Measurements from ENCODE around the gene NKAP. TPM values are rescaled to one million over a fixed set of nuclear protein-coding genes. Genes with fewer than 3 reads are reported as not detected.
A peak's percentile ranks its signal among the peaks of the same experiment; 100 is the strongest.

NKAP gene
- total and polyA plus RNA-seq, 2 of the 13 experiments (the other 11 are each of a cell fraction or from before 2014, with no cell fraction given), result 3.6 to 6.1 TPM

- TF ChIP-seq E2F2 (CRISPR knock-in tag; IDR thresholded peaks at IDR 0.05; ENCODE audit: borderline replicate concordance) (no peak), JUN (CRISPR knock-in tag; IDR thresholded peaks at IDR 0.05) (no peak), SNAPC2 (CRISPR knock-in tag; IDR thresholded peaks at IDR 0.05) (no peak), ZNF260 (CRISPR knock-in tag; IDR thresholded peaks at IDR 0.05; ENCODE audit: borderline replicate concordance, low read depth) (no peak), KLF6 (CRISPR knock-in tag; IDR thresholded peaks at IDR 0.05) (0 out of 2 replicates have a peak, but pooled peaks have one; percentile 35), CAMTA2 (CRISPR knock-in tag; IDR thresholded peaks at IDR 0.05; ENCODE audit: borderline replicate concordance) (no peak), ZMYM4 (CRISPR knock-in tag; IDR thresholded peaks at IDR 0.05) (peak; percentile 62), ZFP37 (CRISPR knock-in tag; IDR thresholded peaks at IDR 0.05; ENCODE audit: borderline replicate concordance) (peak; percentile 91; the same call in 1 of the 2 replicates), GZF1 (CRISPR knock-in tag; IDR thresholded peaks at IDR 0.05) (no peak), PATZ1 (CRISPR knock-in tag; IDR thresholded peaks at IDR 0.05) (no peak), ZBTB46 (CRISPR knock-in tag; IDR thresholded peaks at IDR 0.05; ENCODE audit: borderline replicate concordance) (no peak), ZNF724P (CRISPR knock-in tag; IDR thresholded peaks at IDR 0.05; ENCODE audit: borderline replicate concordance) (no peak), ARNT2 (CRISPR knock-in tag; IDR thresholded peaks at IDR 0.05; ENCODE audit: low read depth) (no peak), ZNF768 (CRISPR knock-in tag; IDR thresholded peaks at IDR 0.05) (peak; percentile 41; the same call in 1 of the 2 replicates), SOX5 (CRISPR knock-in tag; IDR thresholded peaks at IDR 0.05; ENCODE audit: borderline replicate concordance) (no peak), ZKSCAN8 (CRISPR knock-in tag; IDR thresholded peaks at IDR 0.05; ENCODE audit: borderline replicate concordance) (0 out of 2 replicates have a peak, but pooled peaks have one; percentile 36), AGO2 (optimal IDR thresholded peaks at IDR 0.05; ENCODE audit: low read depth, low read length) (peak; percentile 47), POLR2A (IDR thresholded peaks at IDR 0.05; ENCODE audit: insufficient read depth in 1 of 2, low read depth in 2 of 2, low read length in 2 of 2) (peak; percentile 86 to 90), DNMT3B (CRISPR knock-in tag; conservative IDR thresholded peaks at IDR 0.05) (no peak), E2F5 (CRISPR knock-in tag; conservative IDR thresholded peaks at IDR 0.05) (no peak), ZNF160 (CRISPR knock-in tag; IDR thresholded peaks at IDR 0.05) (no peak; the same call in 1 of the 2 replicates), EEA1 (CRISPR knock-in tag; IDR thresholded peaks at IDR 0.05; ENCODE audit: borderline replicate concordance) (no peak), LCORL (IDR thresholded peaks at IDR 0.05) (no peak), LCORL (CRISPR knock-in tag; IDR thresholded peaks at IDR 0.05) (no peak), ZNF615 (CRISPR knock-in tag; IDR thresholded peaks at IDR 0.05; ENCODE audit: borderline replicate concordance) (no peak), STAT5B (CRISPR knock-in tag; IDR thresholded peaks at IDR 0.05) (no peak)
Measured at GRCh38 chrX:119871599-119872395, 71.8 kb downstream of the NKAP start, which contains the start of the genes NDUFA1 and RNF113A (continued).

Data from HepG2 (cell line).